Measurements from ENCODE around the gene MTCL1. TPM values are rescaled to one million over a fixed set of nuclear protein-coding genes. Genes with fewer than 3 reads are reported as not detected.
A peak's percentile ranks its signal among the peaks of the same experiment; 100 is the strongest.

The MTCL1 gene
- total and polyA plus RNA-seq, 3 experiments from 2014 or later: 1.0 to 1.1 TPM; not detected in 1

- H3K4me1 Mint-ChIP-seq: peaks cover 14 to 22% (median 19%) of the 10 kb centered on the region in 3 donors
- ChIA-PET CTCF (interaction anchor here (0.9 kb wide), 1 partner anchor 89 kb away, joined by 3 read pairs; no protein-coding TSS in a partner anchor), POLR2A (no interaction called here)
- Histone ChIP-seq H3K36me3 (ENCODE audit: insufficient read depth, low read length) (no peaks in the 10 kb centered on the region), H3K4me3 (ENCODE audit: low read length) (no peak overlapping the region), H3K4me1 (ENCODE audit: insufficient read depth, low read length) (peaks cover 19% of the 10 kb centered on the region), H3K27ac (ENCODE audit: low read depth, low read length) (no peak overlapping the region), H3K9me3 (ENCODE audit: low read length) (no peaks in the 10 kb centered on the region), H3K27me3 (ENCODE audit: insufficient read depth, low read length, poor library complexity, severe bottlenecking) (peaks cover 17% of the 10 kb centered on the region)
- peaks cover 0 to 3% (median 1%) of the 10 kb centered on the region in 5 donors for H3K9me3 Mint-ChIP-seq
- peak overlapping the region in 1 of 7 donors; percentile 93 for H3K4me3 Mint-ChIP-seq
- peaks cover 0 to 5% (median 3%) of the 10 kb centered on the region in 3 donors for H3K36me3 Mint-ChIP-seq
- no peak overlapping the region for H3K27ac Mint-ChIP-seq
- no peak for DNase-seq
- peaks cover 18 to 48% of the 10 kb centered on the region in 2 donors for H3K27me3 Mint-ChIP-seq
These were observed 3.3 kb downstream of the MTCL1 start for GRCh38 chr18:8708670-8709069.

- no peaks in the 10 kb centered on the region for H3K9me3 ChIP-seq (ENCODE audit: low read length)
- no peak overlapping the region for H3K27ac ChIP-seq (ENCODE audit: low read depth, low read length)
- Mint-ChIP-seq H3K4me3 (peak overlapping the region in 1 of 7 donors; percentile 27), H3K36me3 (peaks cover 0 to 5% (median 3%) of the 10 kb centered on the region in 3 donors), H3K27me3 (peaks cover 19 to 49% of the 10 kb centered on the region in 2 donors), H3K27ac (no peak overlapping the region), H3K4me1 (peaks cover 8 to 14% (median 12%) of the 10 kb centered on the region in 3 donors), H3K9me3 (peaks cover 0 to 3% (median 1%) of the 10 kb centered on the region in 5 donors)
- H3K4me1 ChIP-seq (ENCODE audit: insufficient read depth, low read length): peaks cover 11% of the 10 kb centered on the region
- peaks cover 14% of the 10 kb centered on the region for H3K27me3 ChIP-seq (ENCODE audit: insufficient read depth, low read length, poor library complexity, severe bottlenecking)
- H3K4me3 ChIP-seq (ENCODE audit: low read length): no peak overlapping the region
- no peak for DNase-seq
- CTCF ChIA-PET: no interaction called here
- no peaks in the 10 kb centered on the region for H3K36me3 ChIP-seq (ENCODE audit: insufficient read depth, low read length)
- POLR2A ChIA-PET: no interaction called here
These were observed 4.1 kb downstream of the MTCL1 start for GRCh38 chr18:8709248-8710059.

GRCh38 chr18:8711736-8712135, 6.4 kb downstream of the MTCL1 start:
- POLR2A ChIA-PET: no interaction called here
- H3K4me3 Mint-ChIP-seq: no peak overlapping the region
- no peak overlapping the region for H3K27ac Mint-ChIP-seq
- H3K4me1 Mint-ChIP-seq: peaks cover 3 to 9% (median 8%) of the 10 kb centered on the region in 3 donors
- Histone ChIP-seq H3K4me1 (ENCODE audit: insufficient read depth, low read length) (peaks cover 5% of the 10 kb centered on the region), H3K9me3 (ENCODE audit: low read length) (no peaks in the 10 kb centered on the region), H3K36me3 (ENCODE audit: insufficient read depth, low read length) (no peaks in the 10 kb centered on the region), H3K27ac (ENCODE audit: low read depth, low read length) (no peak overlapping the region), H3K27me3 (ENCODE audit: insufficient read depth, low read length, poor library complexity, severe bottlenecking) (peaks cover 14% of the 10 kb centered on the region), H3K4me3 (ENCODE audit: low read length) (no peak overlapping the region)
- peaks cover 0 to 2% (median 1%) of the 10 kb centered on the region in 5 donors for H3K9me3 Mint-ChIP-seq
- CTCF ChIA-PET: no interaction called here
- peaks cover 19 to 64% of the 10 kb centered on the region in 2 donors for H3K27me3 Mint-ChIP-seq
- H3K36me3 Mint-ChIP-seq: peaks cover 0 to 5% (median 2%) of the 10 kb centered on the region in 3 donors
- DNase-seq: no peak

GRCh38 chr18:8713691-8714090, 8.3 kb downstream of the MTCL1 start:
- H3K4me1 ChIP-seq (ENCODE audit: insufficient read depth, low read length): no peaks in the 10 kb centered on the region
- H3K4me3 Mint-ChIP-seq: no peak overlapping the region
- peaks cover 0 to 2% (median 0%) of the 10 kb centered on the region in 5 donors for H3K9me3 Mint-ChIP-seq
- POLR2A ChIA-PET: no interaction called here
- CTCF ChIA-PET: no interaction called here
- no peaks in the 10 kb centered on the region for H3K36me3 ChIP-seq (ENCODE audit: insufficient read depth, low read length)
- H3K27me3 Mint-ChIP-seq: peaks cover 17 to 58% of the 10 kb centered on the region in 2 donors
- no peak overlapping the region for H3K27ac ChIP-seq (ENCODE audit: low read depth, low read length)
- DNase-seq: no peak
- no peak overlapping the region for H3K4me3 ChIP-seq (ENCODE audit: low read length)
- no peak overlapping the region for H3K27ac Mint-ChIP-seq
- no peaks in the 10 kb centered on the region for H3K4me1 Mint-ChIP-seq
- peaks cover 2% of the 10 kb centered on the region for H3K27me3 ChIP-seq (ENCODE audit: insufficient read depth, low read length, poor library complexity, severe bottlenecking)
- no peaks in the 10 kb centered on the region for H3K9me3 ChIP-seq (ENCODE audit: low read length)
- peaks cover 0 to 8% (median 0%) of the 10 kb centered on the region in 3 donors for H3K36me3 Mint-ChIP-seq

- Mint-ChIP-seq H3K27me3 (peaks cover 13 to 47% of the 10 kb centered on the region in 2 donors), H3K36me3 (peaks cover 0 to 6% (median 0%) of the 10 kb centered on the region in 3 donors), H3K4me1 (no peaks in the 10 kb centered on the region), H3K27ac (no peak overlapping the region), H3K4me3 (no peak overlapping the region), H3K9me3 (peaks cover 0 to 2% (median 0%) of the 10 kb centered on the region in 5 donors)
- Histone ChIP-seq H3K27me3 (ENCODE audit: insufficient read depth, low read length, poor library complexity, severe bottlenecking) (no peaks in the 10 kb centered on the region), H3K4me3 (ENCODE audit: low read length) (no peak overlapping the region), H3K36me3 (ENCODE audit: insufficient read depth, low read length) (no peaks in the 10 kb centered on the region), H3K27ac (ENCODE audit: low read depth, low read length) (no peak overlapping the region), H3K4me1 (ENCODE audit: insufficient read depth, low read length) (no peaks in the 10 kb centered on the region), H3K9me3 (ENCODE audit: low read length) (no peaks in the 10 kb centered on the region)
- ChIA-PET CTCF (no interaction called here), POLR2A (no interaction called here)
- DNase-seq: no peak
These were observed 10.2 kb downstream of the MTCL1 start for GRCh38 chr18:8715599-8715998.

GRCh38 chr18:8717011-8717770, 11.8 kb downstream of the MTCL1 start:
- H3K27ac Mint-ChIP-seq: peak overlapping the region in 1 of 8 donors; percentile 8
- H3K9me3 Mint-ChIP-seq: no peaks in the 10 kb centered on the region
- Histone ChIP-seq H3K4me3 (ENCODE audit: low read length) (no peak overlapping the region), H3K36me3 (ENCODE audit: insufficient read depth, low read length) (no peaks in the 10 kb centered on the region), H3K27ac (ENCODE audit: low read depth, low read length) (no peak overlapping the region), H3K9me3 (ENCODE audit: low read length) (no peaks in the 10 kb centered on the region), H3K27me3 (ENCODE audit: insufficient read depth, low read length, poor library complexity, severe bottlenecking) (no peaks in the 10 kb centered on the region), H3K4me1 (ENCODE audit: insufficient read depth, low read length) (no peaks in the 10 kb centered on the region)
- no peaks in the 10 kb centered on the region for H3K4me1 Mint-ChIP-seq
- H3K36me3 Mint-ChIP-seq: peaks cover 0 to 3% (median 0%) of the 10 kb centered on the region in 3 donors
- ChIA-PET POLR2A (no interaction called here), CTCF (no interaction called here)
- H3K27me3 Mint-ChIP-seq: peaks cover 15 to 45% of the 10 kb centered on the region in 2 donors
- no peak for DNase-seq
- H3K4me3 Mint-ChIP-seq: no peak overlapping the region

GRCh38 chr18:8718401-8718913, 13.1 kb downstream of the MTCL1 start:
- Mint-ChIP-seq H3K9me3 (no peaks in the 10 kb centered on the region), H3K27me3 (peaks cover 15 to 38% of the 10 kb centered on the region in 2 donors), H3K27ac (no peak overlapping the region), H3K4me1 (no peaks in the 10 kb centered on the region), H3K4me3 (no peak overlapping the region), H3K36me3 (peaks cover 0 to 3% (median 0%) of the 10 kb centered on the region in 3 donors)
- Histone ChIP-seq H3K9me3 (ENCODE audit: low read length) (no peaks in the 10 kb centered on the region), H3K36me3 (ENCODE audit: insufficient read depth, low read length) (no peaks in the 10 kb centered on the region), H3K4me1 (ENCODE audit: insufficient read depth, low read length) (no peaks in the 10 kb centered on the region), H3K27ac (ENCODE audit: low read depth, low read length) (no peak overlapping the region), H3K27me3 (ENCODE audit: insufficient read depth, low read length, poor library complexity, severe bottlenecking) (no peaks in the 10 kb centered on the region), H3K4me3 (ENCODE audit: low read length) (no peak overlapping the region)
- POLR2A ChIA-PET: no interaction called here
- CTCF ChIA-PET: no interaction called here
- DNase-seq: no peak

- no peaks in the 10 kb centered on the region for H3K9me3 ChIP-seq (ENCODE audit: low read length)
- H3K27me3 Mint-ChIP-seq: peaks cover 10 to 33% of the 10 kb centered on the region in 2 donors
- no peaks in the 10 kb centered on the region for H3K9me3 Mint-ChIP-seq
- no peaks in the 10 kb centered on the region for H3K4me1 ChIP-seq (ENCODE audit: insufficient read depth, low read length)
- DNase-seq: no peak
- H3K36me3 ChIP-seq (ENCODE audit: insufficient read depth, low read length): no peaks in the 10 kb centered on the region
- H3K36me3 Mint-ChIP-seq: peaks cover 0 to 3% (median 2%) of the 10 kb centered on the region in 3 donors
- no peak overlapping the region for H3K27ac Mint-ChIP-seq
- H3K27ac ChIP-seq (ENCODE audit: low read depth, low read length): no peak overlapping the region
- ChIA-PET POLR2A (no interaction called here), CTCF (no interaction called here)
- no peak overlapping the region for H3K4me3 Mint-ChIP-seq
- no peak overlapping the region for H3K4me3 ChIP-seq (ENCODE audit: low read length)
- no peaks in the 10 kb centered on the region for H3K27me3 ChIP-seq (ENCODE audit: insufficient read depth, low read length, poor library complexity, severe bottlenecking)
- no peaks in the 10 kb centered on the region for H3K4me1 Mint-ChIP-seq
These were observed 13.8 kb downstream of the MTCL1 start for GRCh38 chr18:8719192-8719591.
